ENCODE measurements around the gene OR4D9. TPM values are rescaled to one million over a fixed set of nuclear protein-coding genes. Genes with fewer than 3 reads are reported as not detected.

The OR4D9 gene
- total and polyA plus RNA-seq, 7 donors, result not detected

GRCh38 chr11:59548309-59548656 is 36.9 kb downstream of the OR4D9 start:
- TF ChIP-seq CTCF (IDR thresholded peaks at IDR 0.05), result no peak

GRCh38 chr11:59550368-59550841 is 39.1 kb downstream of the OR4D9 start:
- peak; percentile 87 to 89 (median 88) for ATAC-seq
- peak overlapping the region; percentile 66 for H3K4me3 ChIP-seq

More at GRCh38 chr11:59548309-59548656, 36.9 kb downstream of the OR4D9 start:
- no peak for ATAC-seq
- no peak for DNase-seq
- H3K9me3 ChIP-seq, result no peaks in the 10 kb centered on the region
- no peak overlapping the region for H3K27ac ChIP-seq
- no peak overlapping the region for H3K4me3 ChIP-seq
- no peaks in the 10 kb centered on the region for H3K36me3 ChIP-seq (ENCODE audit: insufficient read depth in 1 of 2, low read depth in 1 of 2)
- no peaks in the 10 kb centered on the region for H3K27me3 ChIP-seq (ENCODE audit: insufficient read depth in 3 of 3, low read length in 2 of 3)
- no peaks in the 10 kb centered on the region for H3K4me1 ChIP-seq
- intact Hi-C loops (cut with DNase I), result no loop called here
- 98 to 100% (median 99%) methylated on average over 5 of the region's 5 CpGs for WGBS, 3 donors

GRCh38 chr11:59550842-59551658 is 39.7 kb downstream of the OR4D9 start:
- no peaks in the 10 kb centered on the region for H3K36me3 ChIP-seq (ENCODE audit: insufficient read depth in 1 of 2, low read depth in 1 of 2)
- DNase-seq (peak; percentile 75 to 84), ATAC-seq (peak; percentile 75 to 82 (median 78))
- intact Hi-C loops (cut with DNase I), result loop anchor here in 1 of 2 donors (5.0 kb wide), 1 partner anchor 116 kb away; the partner anchor contains the start of gene PATL1
- 1 to 2% (median 1%) methylated on average over 34 of the region's 34 CpGs for WGBS, 3 donors
- TF ChIP-seq CTCF (IDR thresholded peaks at IDR 0.05), result no peak
- H3K9me3 ChIP-seq, result no peaks in the 10 kb centered on the region
- no peaks in the 10 kb centered on the region for H3K4me1 ChIP-seq
- peak overlapping the region; percentile 87 for H3K27ac ChIP-seq
- no peaks in the 10 kb centered on the region for H3K27me3 ChIP-seq (ENCODE audit: insufficient read depth in 3 of 3, low read length in 2 of 3)
- H3K4me3 ChIP-seq, result peak overlapping the region; percentile 66

More at GRCh38 chr11:59550368-59550841, 39.1 kb downstream of the OR4D9 start:
- TF ChIP-seq CTCF (IDR thresholded peaks at IDR 0.05), result peak; percentile 51
- H3K9me3 ChIP-seq, result no peaks in the 10 kb centered on the region
- intact Hi-C loops (cut with DNase I), result loop anchor here in 1 of 2 donors (5.0 kb wide), 1 partner anchor 117 kb away; the partner anchor contains the start of gene PATL1
- H3K27me3 ChIP-seq (ENCODE audit: insufficient read depth in 3 of 3, low read length in 2 of 3), result no peaks in the 10 kb centered on the region
- peak overlapping the region; percentile 87 for H3K27ac ChIP-seq
- no peaks in the 10 kb centered on the region for H3K4me1 ChIP-seq
- WGBS, 3 donors, result 0 to 2% (median 1%) methylated on average over 31 of the region's 31 CpGs
- H3K36me3 ChIP-seq (ENCODE audit: insufficient read depth in 1 of 2, low read depth in 1 of 2), result no peaks in the 10 kb centered on the region
- DNase-seq, result peak; percentile 80 to 84

- Histone ChIP-seq H3K36me3 (ENCODE audit: insufficient read depth in 1 of 2, low read depth in 1 of 2) (no peaks in the 10 kb centered on the region), H3K27ac (peak overlapping the region; percentile 87), H3K4me1 (no peaks in the 10 kb centered on the region), H3K27me3 (ENCODE audit: insufficient read depth in 3 of 3, low read length in 2 of 3) (no peaks in the 10 kb centered on the region), H3K9me3 (no peaks in the 10 kb centered on the region), H3K4me3 (peak overlapping the region; percentile 66)
- DNase-seq (no peak), ATAC-seq (peak; percentile 39 to 41 (median 40))
- TF ChIP-seq CTCF (IDR thresholded peaks at IDR 0.05), result no peak
- 24 to 26% (median 25%) methylated on average over 30 of the region's 30 CpGs for WGBS, 3 donors
- intact Hi-C loops (cut with DNase I), result loop anchor here in 1 of 2 donors (5.0 kb wide), 1 partner anchor 115 kb away; the partner anchor contains the start of gene PATL1
Measured at GRCh38 chr11:59551659-59552521, 40.6 kb downstream of the OR4D9 start.

Data from psoas muscle (tissue), 8 donors.